NCI-H1092 treated with DMSO at 0.1 percent for 48 hours (cell line): ENCODE results near the gene ZPR1.
"Not testable (repeated sequence)": the region's sequence is repeated elsewhere in the genome, so short reads cannot be mapped to it uniquely, and the experiment has no call there.

ENCODE experiments used
- DNase-seq: peaks from one replicate; lab custom pipeline; 2025; lab: John Stamatoyannopoulos, UW

The ZPR1 gene

GRCh38 chr11:116825434-116825833 lies 37.6 kb upstream of the ZPR1 start:
- DNase-seq, result no peak

- no peak for DNase-seq
Observed at GRCh38 chr11:116823031-116823843, 35.4 kb upstream of the ZPR1 start, which contains the start of gene APOA4. TSS of gene APOA4 (minus strand) at chr11:116823304. CDS start at chr11:116823191, 113 bp downstream.

- no peak for DNase-seq
Observed at GRCh38 chr11:116822575-116822974, 34.8 kb upstream of the ZPR1 start.

- DNase-seq, result no peak
Observed at GRCh38 chr11:116821050-116821918, 33.5 kb upstream of the ZPR1 start.

- no peak for DNase-seq
Observed at GRCh38 chr11:116819049-116819448, 31.2 kb upstream of the ZPR1 start.

- DNase-seq, result no peak
Observed at GRCh38 chr11:116814502-116814901, 26.7 kb upstream of the ZPR1 start.

GRCh38 chr11:116813781-116814471 lies 26.1 kb upstream of the ZPR1 start:
- DNase-seq, result no peak

- no peak for DNase-seq
Observed at GRCh38 chr11:116813170-116813569, 25.3 kb upstream of the ZPR1 start.

- DNase-seq, result no peak
Observed at GRCh38 chr11:116812109-116812508, 24.3 kb upstream of the ZPR1 start.

GRCh38 chr11:116811194-116811593 lies 23.4 kb upstream of the ZPR1 start:
- no peak for DNase-seq

- DNase-seq, result no peak
Observed at GRCh38 chr11:116808262-116809175, 20.7 kb upstream of the ZPR1 start.

- no peak for DNase-seq
Observed at GRCh38 chr11:116807601-116808261, 19.9 kb upstream of the ZPR1 start.

GRCh38 chr11:116804001-116804400 lies 16.2 kb upstream of the ZPR1 start:
- DNase-seq, result no peak

- not testable (repeated sequence) for DNase-seq
Observed at GRCh38 chr11:116801662-116802061, 13.8 kb upstream of the ZPR1 start.

- DNase-seq, result no peak
Observed at GRCh38 chr11:116800610-116801009, 12.8 kb upstream of the ZPR1 start.

- DNase-seq, result no peak
Observed at GRCh38 chr11:116798368-116798767, 10.5 kb upstream of the ZPR1 start.

GRCh38 chr11:116797816-116798215 lies 10.0 kb upstream of the ZPR1 start:
- DNase-seq, result no peak

- DNase-seq, result no peak
Observed at GRCh38 chr11:116796548-116796947, 8.7 kb upstream of the ZPR1 start.

GRCh38 chr11:116794851-116795250 lies 7.0 kb upstream of the ZPR1 start:
- no peak for DNase-seq

GRCh38 chr11:116793772-116794097 lies 5.9 kb upstream of the ZPR1 start:
- no peak for DNase-seq
